HepG2 (cell line): Measurements from ENCODE around the gene GGA1. TPM values are rescaled to one million over a fixed set of nuclear protein-coding genes. Genes with fewer than 3 reads are reported as not detected.

Experiments used
- AGO2 ChIP-seq: fragments of 200-400 bp; formaldehyde crosslinking; optimal IDR thresholded peaks from 2 replicates; pipeline ENCODE3; 2017; ENCODE audit warnings: mild to moderate bottlenecking, low read depth, low read length, moderate library complexity
- NFATC3 ChIP-seq: sonication (generic); formaldehyde crosslinking; IDR thresholded peaks from 2 replicates; pipeline ENCODE4 v1.5.1; 2020; ENCODE audit warnings: mild to moderate bottlenecking, missing genetic modification reagents
- NPAS2 ChIP-seq: sonication (generic); formaldehyde crosslinking; IDR thresholded peaks from 2 replicates; pipeline ENCODE4 v1.8.0; 2022; ENCODE audit warnings: mild to moderate bottlenecking, missing genetic modification reagents, borderline replicate concordance
- POLR2AphosphoS2 ChIP-seq: IDR thresholded peaks from 2 replicates; pipeline ENCODE4 v1.6.1; 2011; ENCODE audit warnings: low read depth, low read length, improper control_type of control experiment
- RBM39 ChIP-seq: fragments of 200-400 bp; formaldehyde crosslinking; IDR thresholded peaks from one replicate; pipeline ENCODE4 v1.6.1; 2018; ENCODE audit warnings: antibody characterized with exemption, mild to moderate bottlenecking, low read depth, low read length; ENCODE audit not compliant: poor library complexity, severe bottlenecking
- RCOR2 ChIP-seq: IDR thresholded peaks from 2 replicates; pipeline ENCODE4 v1.6.1; 2016; ENCODE audit warnings: missing biosample characterization, missing genetic modification reagents
- SP2 ChIP-seq: sonication (generic); formaldehyde crosslinking; IDR thresholded peaks from 2 replicates; pipeline ENCODE4 v1.5.1; 2020; ENCODE audit warnings: mild to moderate bottlenecking, missing genetic modification reagents
- SSRP1 ChIP-seq: IDR thresholded peaks from 2 replicates; pipeline ENCODE4 v1.6.1; 2016; ENCODE audit warnings: control low read depth
- STAG1 ChIP-seq: sonication (generic); formaldehyde crosslinking; IDR thresholded peaks from 2 replicates; pipeline ENCODE4 v1.4.0; 2020; ENCODE audit warnings: missing genetic modification reagents
- TARDBP ChIP-seq: sonication (generic); formaldehyde crosslinking; IDR thresholded peaks from 2 replicates; pipeline ENCODE4 v1.8.0; 2022; ENCODE audit warnings: mild to moderate bottlenecking, missing genetic modification reagents
- ZMYM4 ChIP-seq: sonication (generic); formaldehyde crosslinking; IDR thresholded peaks from 2 replicates; pipeline ENCODE4 v1.8.1; 2023; ENCODE audit warnings: mild to moderate bottlenecking, missing genetic modification reagents
- ZNF10 ChIP-seq: sonication (generic); formaldehyde crosslinking; IDR thresholded peaks from 2 replicates; pipeline ENCODE4 v1.4.0; 2020; ENCODE audit warnings: mild to moderate bottlenecking, low read depth, missing genetic modification reagents, borderline replicate concordance
- ZNF335 ChIP-seq: sonication (generic); formaldehyde crosslinking; IDR thresholded peaks from 2 replicates; pipeline ENCODE4 v1.4.0; 2020; ENCODE audit warnings: missing genetic modification reagents
- polyA plus RNA-seq, 8 experiments: library from polyadenylated mRNA; depleted of rRNA in 3 of 8; stranded (reverse) in 7 of 8; unstranded in 1 of 8; fragments of >200 nt; fragmentation: Illumina TruSeq in 4 of 8; extraction: Trizol in 4 of 8; gene quantifications; 2 replicates each; pipeline versions ENCODE4 v1.2.1 to v1.2.3, GENCODE V29; 2011 to 2016; ENCODE audit warnings: low read depth in 4 of 8, missing spikeins in 1 of 8, mixed read lengths in 1 of 8; ENCODE audit not compliant: insufficient read depth in 1 of 8
- total RNA-seq, 5 experiments: library from RNA; depleted of rRNA; stranded (reverse); fragments of >200 nt; fragmentation: Illumina TruSeq; extraction: Trizol; gene quantifications; 2 replicates each; pipeline ENCODE4 v1.2.3, GENCODE V29; 2016; ENCODE audit warnings: low read depth in 1 of 5
- TF ChIP-seq, protein P1 (sequence below): sonication (generic); formaldehyde crosslinking; conservative IDR thresholded peaks from 2 replicates; pipeline ENCODE4 v1.8.0; 2022; ENCODE audit warnings: mild to moderate bottlenecking, moderate library complexity, missing genetic modification reagents
- TF ChIP-seq, protein P2 (sequence below): sonication (generic); formaldehyde crosslinking; IDR thresholded peaks from 2 replicates; pipeline ENCODE4 v1.8.0; 2022; ENCODE audit warnings: mild to moderate bottlenecking, missing genetic modification reagents, moderate library complexity
- TF ChIP-seq, protein P3 (sequence below): sonication (generic); formaldehyde crosslinking; IDR thresholded peaks from 2 replicates; pipeline ENCODE4 v1.4.0; 2020; ENCODE audit warnings: missing genetic modification reagents, mild to moderate bottlenecking, borderline replicate concordance
- TF ChIP-seq, protein P4 (sequence below): sonication (generic); formaldehyde crosslinking; conservative IDR thresholded peaks from 2 replicates; pipeline ENCODE4 v1.4.0; 2020; ENCODE audit warnings: mild to moderate bottlenecking, missing genetic modification reagents, moderate library complexity
- TF ChIP-seq, protein P5 (sequence below): sonication (generic); formaldehyde crosslinking; IDR thresholded peaks from 2 replicates; pipeline ENCODE4 v1.9.0; 2021; ENCODE audit warnings: missing genetic modification reagents, mild to moderate bottlenecking, borderline replicate concordance

GGA1 gene
- total and polyA plus RNA-seq, 2 of the 13 experiments (the other 11 are each of a cell fraction or from before 2014, with no cell fraction given): 29.1 to 87.2 TPM

DNA sequence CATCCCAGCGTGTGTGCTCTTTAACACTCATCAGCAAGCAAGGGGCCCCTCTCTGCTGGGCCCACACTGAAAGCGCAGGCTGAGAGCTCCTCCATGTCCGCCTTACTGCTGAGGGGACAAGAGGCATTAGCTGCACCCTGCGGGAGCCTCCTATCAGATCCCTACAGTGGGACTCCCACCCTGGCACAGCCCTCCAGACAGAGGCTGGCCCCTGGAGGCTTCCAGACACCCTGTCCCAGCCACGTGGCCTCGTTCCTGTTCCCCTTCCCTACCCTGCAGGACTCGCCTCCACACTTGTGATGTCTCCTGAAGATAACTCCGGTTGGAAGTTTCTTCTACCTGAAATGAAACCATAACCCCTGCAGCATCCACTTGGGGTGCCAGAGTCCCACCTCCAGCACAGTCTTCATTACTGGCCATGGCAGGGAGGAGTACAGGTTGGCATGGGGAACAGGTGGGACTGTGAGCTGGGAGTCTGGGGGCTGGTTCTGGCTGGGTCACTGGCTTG, 25.8 kb downstream of the GGA1 start (continued):
- TF ChIP-seq, protein P1, sequence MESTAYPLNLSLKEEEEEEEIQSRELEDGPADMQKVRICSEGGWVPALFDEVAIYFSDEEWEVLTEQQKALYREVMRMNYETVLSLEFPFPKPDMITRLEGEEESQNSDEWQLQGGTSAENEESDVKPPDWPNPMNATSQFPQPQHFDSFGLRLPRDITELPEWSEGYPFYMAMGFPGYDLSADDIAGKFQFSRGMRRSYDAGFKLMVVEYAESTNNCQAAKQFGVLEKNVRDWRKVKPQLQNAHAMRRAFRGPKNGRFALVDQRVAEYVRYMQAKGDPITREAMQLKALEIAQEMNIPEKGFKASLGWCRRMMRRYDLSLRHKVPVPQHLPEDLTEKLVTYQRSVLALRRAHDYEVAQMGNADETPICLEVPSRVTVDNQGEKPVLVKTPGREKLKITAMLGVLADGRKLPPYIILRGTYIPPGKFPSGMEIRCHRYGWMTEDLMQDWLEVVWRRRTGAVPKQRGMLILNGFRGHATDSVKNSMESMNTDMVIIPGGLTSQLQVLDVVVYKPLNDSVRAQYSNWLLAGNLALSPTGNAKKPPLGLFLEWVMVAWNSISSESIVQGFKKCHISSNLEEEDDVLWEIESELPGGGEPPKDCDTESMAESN (CRISPR knock-in tag): no peak
- no peak for TF ChIP-seq POLR2AphosphoS2
- TF ChIP-seq SP2 (CRISPR knock-in tag): 0 out of 2 replicates have a peak, but pooled peaks have one; percentile 26
- TF ChIP-seq, protein P2, sequence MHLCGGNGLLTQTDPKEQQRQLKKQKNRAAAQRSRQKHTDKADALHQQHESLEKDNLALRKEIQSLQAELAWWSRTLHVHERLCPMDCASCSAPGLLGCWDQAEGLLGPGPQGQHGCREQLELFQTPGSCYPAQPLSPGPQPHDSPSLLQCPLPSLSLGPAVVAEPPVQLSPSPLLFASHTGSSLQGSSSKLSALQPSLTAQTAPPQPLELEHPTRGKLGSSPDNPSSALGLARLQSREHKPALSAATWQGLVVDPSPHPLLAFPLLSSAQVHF (CRISPR knock-in tag): no peak
- TF ChIP-seq NFATC3 (CRISPR knock-in tag): peak; percentile 34; the same call in 1 of the 2 replicates
- TF ChIP-seq, protein P3, sequence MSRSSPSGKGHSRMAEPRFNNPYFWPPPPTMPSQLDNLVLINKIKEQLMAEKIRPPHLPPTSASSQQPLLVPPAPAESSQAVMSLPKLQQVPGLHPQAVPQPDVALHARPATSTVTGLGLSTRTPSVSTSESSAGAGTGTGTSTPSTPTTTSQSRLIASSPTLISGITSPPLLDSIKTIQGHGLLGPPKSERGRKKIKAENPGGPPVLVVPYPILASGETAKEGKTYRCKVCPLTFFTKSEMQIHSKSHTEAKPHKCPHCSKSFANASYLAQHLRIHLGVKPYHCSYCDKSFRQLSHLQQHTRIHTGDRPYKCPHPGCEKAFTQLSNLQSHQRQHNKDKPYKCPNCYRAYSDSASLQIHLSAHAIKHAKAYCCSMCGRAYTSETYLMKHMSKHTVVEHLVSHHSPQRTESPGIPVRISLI: no peak
- no peak for TF ChIP-seq RBM39
- TF ChIP-seq, protein P4, sequence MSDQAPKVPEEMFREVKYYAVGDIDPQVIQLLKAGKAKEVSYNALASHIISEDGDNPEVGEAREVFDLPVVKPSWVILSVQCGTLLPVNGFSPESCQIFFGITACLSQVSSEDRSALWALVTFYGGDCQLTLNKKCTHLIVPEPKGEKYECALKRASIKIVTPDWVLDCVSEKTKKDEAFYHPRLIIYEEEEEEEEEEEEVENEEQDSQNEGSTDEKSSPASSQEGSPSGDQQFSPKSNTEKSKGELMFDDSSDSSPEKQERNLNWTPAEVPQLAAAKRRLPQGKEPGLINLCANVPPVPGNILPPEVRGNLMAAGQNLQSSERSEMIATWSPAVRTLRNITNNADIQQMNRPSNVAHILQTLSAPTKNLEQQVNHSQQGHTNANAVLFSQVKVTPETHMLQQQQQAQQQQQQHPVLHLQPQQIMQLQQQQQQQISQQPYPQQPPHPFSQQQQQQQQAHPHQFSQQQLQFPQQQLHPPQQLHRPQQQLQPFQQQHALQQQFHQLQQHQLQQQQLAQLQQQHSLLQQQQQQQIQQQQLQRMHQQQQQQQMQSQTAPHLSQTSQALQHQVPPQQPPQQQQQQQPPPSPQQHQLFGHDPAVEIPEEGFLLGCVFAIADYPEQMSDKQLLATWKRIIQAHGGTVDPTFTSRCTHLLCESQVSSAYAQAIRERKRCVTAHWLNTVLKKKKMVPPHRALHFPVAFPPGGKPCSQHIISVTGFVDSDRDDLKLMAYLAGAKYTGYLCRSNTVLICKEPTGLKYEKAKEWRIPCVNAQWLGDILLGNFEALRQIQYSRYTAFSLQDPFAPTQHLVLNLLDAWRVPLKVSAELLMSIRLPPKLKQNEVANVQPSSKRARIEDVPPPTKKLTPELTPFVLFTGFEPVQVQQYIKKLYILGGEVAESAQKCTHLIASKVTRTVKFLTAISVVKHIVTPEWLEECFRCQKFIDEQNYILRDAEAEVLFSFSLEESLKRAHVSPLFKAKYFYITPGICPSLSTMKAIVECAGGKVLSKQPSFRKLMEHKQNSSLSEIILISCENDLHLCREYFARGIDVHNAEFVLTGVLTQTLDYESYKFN (CRISPR knock-in tag): no peak
- TF ChIP-seq ZNF335 (CRISPR knock-in tag): no peak
- TF ChIP-seq STAG1 (CRISPR knock-in tag): peak; percentile 50
- 0 out of 2 replicates have a peak, but pooled peaks have one; percentile 19 for TF ChIP-seq ZMYM4 (CRISPR knock-in tag)
- TF ChIP-seq, protein P5, sequence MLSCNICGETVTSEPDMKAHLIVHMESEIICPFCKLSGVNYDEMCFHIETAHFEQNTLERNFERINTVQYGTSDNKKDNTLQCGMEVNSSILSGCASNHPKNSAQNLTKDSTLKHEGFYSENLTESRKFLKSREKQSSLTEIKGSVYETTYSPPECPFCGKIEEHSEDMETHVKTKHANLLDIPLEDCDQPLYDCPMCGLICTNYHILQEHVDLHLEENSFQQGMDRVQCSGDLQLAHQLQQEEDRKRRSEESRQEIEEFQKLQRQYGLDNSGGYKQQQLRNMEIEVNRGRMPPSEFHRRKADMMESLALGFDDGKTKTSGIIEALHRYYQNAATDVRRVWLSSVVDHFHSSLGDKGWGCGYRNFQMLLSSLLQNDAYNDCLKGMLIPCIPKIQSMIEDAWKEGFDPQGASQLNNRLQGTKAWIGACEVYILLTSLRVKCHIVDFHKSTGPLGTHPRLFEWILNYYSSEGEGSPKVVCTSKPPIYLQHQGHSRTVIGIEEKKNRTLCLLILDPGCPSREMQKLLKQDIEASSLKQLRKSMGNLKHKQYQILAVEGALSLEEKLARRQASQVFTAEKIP (CRISPR knock-in tag): no peak
- TF ChIP-seq SSRP1 (CRISPR knock-in tag): 0 out of 2 replicates have a peak, but pooled peaks have one; percentile 29
- no peak for TF ChIP-seq RCOR2 (CRISPR knock-in tag)
- no peak for TF ChIP-seq AGO2
- no peak for TF ChIP-seq TARDBP (CRISPR knock-in tag)
- TF ChIP-seq ZNF10 (CRISPR knock-in tag): no peak
- TF ChIP-seq NPAS2: no peak
- TF ChIP-seq, all 625 proteins: peak for 28
